Ovary (tissue), 10 donors: Measurements from ENCODE around the gene ZFP36. TPM values are rescaled to one million over a fixed set of nuclear protein-coding genes. Genes with fewer than 3 reads are reported as not detected.

Source experiments
- DNase-seq, 5 donors: peaks; one replicate each; pipeline ENCODE4 v3.0.0-alpha.2; 2019 to 2020
- H3K27ac ChIP-seq, 2 donors: fragments of 200-600 bp; one replicate each; pipeline versions ENCODE4 v1.5.1 to v1.8.0; 2019 to 2022
- H3K27me3 ChIP-seq: fragments of 200-600 bp; one replicate; pipeline ENCODE4 v1.8.0; 2022
- H3K36me3 ChIP-seq: fragments of 200-600 bp; sonication (generic); one replicate; pipeline ENCODE4 v1.5.1; 2019
- H3K4me1 ChIP-seq: one replicate; pipeline ENCODE4 v1.8.1; 2013; ENCODE audit warnings: mild to moderate bottlenecking, moderate library complexity; ENCODE audit not compliant: insufficient read depth
- H3K4me3 ChIP-seq: fragments of 200-600 bp; sonication (generic); one replicate; pipeline ENCODE4 v1.5.1; 2017
- H3K9me3 ChIP-seq, 2 donors: fragments of 200-600 bp in 1 of 2; sonication (generic) in 1 of 2; one replicate each; pipeline versions ENCODE4 v1.5.1 to v1.8.1; 2013 to 2019; ENCODE audit warnings: mild to moderate bottlenecking in 1 of 2, moderate library complexity in 1 of 2
- CTCF ChIP-seq, 3 donors: fragments of 450-650 bp in 2 of 3; fragments of 200-600 bp in 1 of 3; IDR thresholded peaks; one replicate each; pipeline versions ENCODE4 v1.5.1 to v1.8.0; 2016 to 2022; ENCODE audit warnings: antibody characterized with exemption in 3 of 3, mild to moderate bottlenecking in 1 of 3
- EP300 ChIP-seq: sonication (generic); formaldehyde crosslinking; IDR thresholded peaks from one replicate; pipeline ENCODE4 v1.6.1; 2017; ENCODE audit warnings: antibody characterized with exemption
- POLR2A ChIP-seq: fragments of 450-650 bp; IDR thresholded peaks from one replicate; pipeline ENCODE4 v1.6.1; 2017; ENCODE audit warnings: antibody characterized with exemption, mild to moderate bottlenecking, moderate library complexity
- WGBS, 3 donors: extraction: QIAGEN DNeasy Blood & Tissue Kit in 1 of 3; methylation state at CpG; one replicate each; pipeline versions ENCODE4 v1.1.5 to v1.1.7; 2013 to 2017; 5-methylcytosine and 5-hydroxymethylcytosine counted together
- intact Hi-C, 4 donors: fragments of 100-400 bp; cut with DNase I; formaldehyde crosslinking; loops; one replicate each; pipeline versions ENCODE4 v1.11.0 to v1.15.1; 2022 to 2023
- long read RNA-seq, 3 donors: library from polyadenylated mRNA in 2 of 3; unstranded in 2 of 3; transcript quantifications; one replicate each; pipeline ENCODE4 v2.0.0 and lab custom pipeline, GENCODE V29; 2021 to 2026
- polyA plus RNA-seq, 2 donors: library from polyadenylated mRNA; stranded (reverse); fragments of 200-250 nt in 1 of 2; fragments of 350-450 nt in 1 of 2; fragmentation: Illumina TruSeq in 1 of 2; extraction: RNeasy Lipid Tissue Mini Kit (QIAGEN cat#74804) in 1 of 2; gene quantifications; one replicate each; pipeline ENCODE4 v1.2.3, GENCODE V29; 2013 to 2014
- total RNA-seq, 7 donors: library from RNA; depleted of rRNA in 2 of 7; stranded (reverse); fragments of >200 nt in 2 of 7; fragmentation: NEBNext Ultra II Directional in 3 of 7; extraction: Animal tissue kit (Norgen Biotek cat#: 25700) in 3 of 7; gene quantifications; one replicate each; pipeline versions ENCODE4 v1.1.0 to v1.2.4, GENCODE V29; 2016 to 2023
- donor health status: DM: no; HTN: no; CAD: no; lungs with moderate emphysema.
- donor health status: DM: no; HTN: no; CAD: no.
- donor health status: Bipolar disorder and iron deficiency.
- donor health status: DM: yes; HTN: yes; CAD: no.
- donor health status: DM: no; HTN: no; CAD: no.
- donor health status: DM: yes; HTN: yes; CAD: no.

Gene ZFP36
- 100 to 1,000 TPM in 6 of 7 donors, 10 to 100 TPM in 1; 78.1 to 995 (median 152) TPM for total RNA-seq
- polyA plus RNA-seq = 100 to 1,000 TPM; 204 to 320 TPM
- long read RNA-seq, donor 1, transcript ZFP36-203 (2 exons, 1,786 nt) = major isoform, 90 of 193 reads
- long read RNA-seq, donor 1, partial matches to known transcripts = 0 of 193 reads
- long read RNA-seq, donor 1, other reads (novel, unspliced or antisense) = 103 of 193 reads
- long read RNA-seq, donor 2, transcript ZFP36-203 (2 exons, 1,786 nt) = major isoform, 23 of 23 reads
- long read RNA-seq, donor 2, partial matches to known transcripts = 0 of 23 reads
- long read RNA-seq, donor 2, other reads (novel, unspliced or antisense) = 0 of 23 reads
- long read RNA-seq, donor 3, transcript ZFP36-203 (2 exons, 1,786 nt) = major isoform, 360 of 482 reads
- long read RNA-seq, donor 3, partial matches to known transcripts = 0 of 482 reads
- long read RNA-seq, donor 3, other reads (novel, unspliced or antisense) = 121 of 482 reads

- Histone ChIP-seq H3K4me1 (peaks cover 8% of the 10 kb centered on the region), H3K27me3 (no peaks in the 10 kb centered on the region), H3K4me3 (peak within 1 kb of the TSS; percentile 97), H3K27ac (peak within 1 kb of the TSS; percentile 87 to 98), H3K36me3 (no peaks in the 10 kb centered on the region), H3K9me3 (no peaks in the 10 kb centered on the region)
- peak; percentile 29 for TF ChIP-seq EP300
- peak; percentile 99 for TF ChIP-seq POLR2A
- TF ChIP-seq CTCF (IDR thresholded peaks at IDR 0.05) = no peak
- intact Hi-C loops = no loop called here
- DNase-seq = peak; percentile 88 to 95 (median 95)
- 0 to 1% (median 0%) methylated on average over 43 to 56 of the region's 56 CpGs for WGBS, 3 donors
Measured at GRCh38 chr19:39406656-39407409, at the start of gene ZFP36. ZFP36 (plus strand) TSS chr19:39406847; CDS start chr19:39406905, 58 bp downstream.

GRCh38 chr19:39359026-39359425 is 47.6 kb upstream of the ZFP36 start:
- intact Hi-C loops = no loop called here
- no peaks in the 10 kb centered on the region for H3K27me3 ChIP-seq
- no peak overlapping the region for H3K4me3 ChIP-seq
- TF ChIP-seq EP300 (no peak), CTCF (IDR thresholded peaks at IDR 0.05) (no peak), POLR2A (no peak)
- no peak for DNase-seq
- peaks cover 4% of the 10 kb centered on the region for H3K4me1 ChIP-seq
- no peaks in the 10 kb centered on the region for H3K36me3 ChIP-seq
- no peak overlapping the region for H3K27ac ChIP-seq
- WGBS, 3 donors = 84 to 92% (median 88%) methylated on average over 3 of the region's 3 CpGs
- H3K9me3 ChIP-seq = no peaks in the 10 kb centered on the region

GRCh38 chr19:39360599-39360998 is 46.0 kb upstream of the ZFP36 start:
- Histone ChIP-seq H3K4me3 (no peak overlapping the region), H3K36me3 (no peaks in the 10 kb centered on the region), H3K27ac (no peak overlapping the region), H3K27me3 (no peaks in the 10 kb centered on the region), H3K9me3 (no peaks in the 10 kb centered on the region), H3K4me1 (peaks cover 5% of the 10 kb centered on the region)
- WGBS, 3 donors = 89 to 95% (median 94%) methylated on average over 1 of the region's 1 CpG
- intact Hi-C loops = no loop called here
- no peak for DNase-seq
- no peak for TF ChIP-seq POLR2A
- no peak for TF ChIP-seq EP300
- no peak for TF ChIP-seq CTCF (IDR thresholded peaks at IDR 0.05)

GRCh38 chr19:39362682-39363657 is 43.7 kb upstream of the ZFP36 start:
- H3K36me3 ChIP-seq = no peaks in the 10 kb centered on the region
- no peaks in the 10 kb centered on the region for H3K27me3 ChIP-seq
- WGBS, 3 donors = 31 to 35% (median 33%) methylated on average over 6 of the region's 6 CpGs
- H3K4me1 ChIP-seq = peaks cover 5% of the 10 kb centered on the region
- no peak overlapping the region for H3K27ac ChIP-seq
- H3K4me3 ChIP-seq = no peak overlapping the region
- DNase-seq = peak in 2 of 5 donors; percentile 58 to 75
- no peaks in the 10 kb centered on the region for H3K9me3 ChIP-seq
- intact Hi-C loops = no loop called here
- no peak for TF ChIP-seq POLR2A
- no peak for TF ChIP-seq CTCF (IDR thresholded peaks at IDR 0.05)
- TF ChIP-seq EP300 = no peak
